Superior temporal gyrus (tissue), 1 donor: ENCODE data around the gene MACROD2.

ENCODE experiments used
- DNase-seq: peaks from one replicate; pipeline ENCODE4 v3.0.0-alpha.2; 2016; ENCODE audit errors: extremely low spot score

MACROD2 gene

GRCh38 chr20:14582855-14583254 is 587.5 kb downstream of the MACROD2 start:
- DNase-seq, result no peak

- DNase-seq, result no peak
These were observed 588.1 kb downstream of the MACROD2 start for GRCh38 chr20:14583413-14583812.

GRCh38 chr20:14589383-14589782 is 594.1 kb downstream of the MACROD2 start:
- no peak for DNase-seq

GRCh38 chr20:14595051-14595450 is 599.7 kb downstream of the MACROD2 start:
- no peak for DNase-seq

- DNase-seq, result no peak
These were observed 601.9 kb downstream of the MACROD2 start for GRCh38 chr20:14597206-14597715.

- no peak for DNase-seq
These were observed 604.3 kb downstream of the MACROD2 start for GRCh38 chr20:14599613-14600012.

- DNase-seq, result no peak
These were observed 605.2 kb downstream of the MACROD2 start for GRCh38 chr20:14600527-14600926.

- no peak for DNase-seq
These were observed 608.8 kb downstream of the MACROD2 start for GRCh38 chr20:14604143-14604542.

GRCh38 chr20:14609328-14610221 is 614.3 kb downstream of the MACROD2 start:
- no peak for DNase-seq

- DNase-seq, result no peak
These were observed 616.2 kb downstream of the MACROD2 start for GRCh38 chr20:14611479-14611878.

GRCh38 chr20:14612391-14612790 is 617.1 kb downstream of the MACROD2 start:
- no peak for DNase-seq

- no peak for DNase-seq
These were observed 620.7 kb downstream of the MACROD2 start for GRCh38 chr20:14616003-14616402.

- no peak for DNase-seq
These were observed 621.8 kb downstream of the MACROD2 start for GRCh38 chr20:14617123-14617522.

GRCh38 chr20:14619411-14619810 is 624.1 kb downstream of the MACROD2 start:
- no peak for DNase-seq

- DNase-seq, result no peak
These were observed 627.5 kb downstream of the MACROD2 start for GRCh38 chr20:14622796-14623195.

GRCh38 chr20:14631011-14631410 is 635.7 kb downstream of the MACROD2 start:
- no peak for DNase-seq

- no peak for DNase-seq
These were observed 637.6 kb downstream of the MACROD2 start for GRCh38 chr20:14632906-14633305.

GRCh38 chr20:14633507-14633906 is 638.2 kb downstream of the MACROD2 start:
- DNase-seq, result no peak

GRCh38 chr20:14634665-14635064 is 639.3 kb downstream of the MACROD2 start:
- DNase-seq, result no peak

GRCh38 chr20:14637441-14637840 is 642.1 kb downstream of the MACROD2 start:
- no peak for DNase-seq

GRCh38 chr20:14643146-14643545 is 647.8 kb downstream of the MACROD2 start:
- no peak for DNase-seq

- no peak for DNase-seq
These were observed 648.2 kb downstream of the MACROD2 start for GRCh38 chr20:14643556-14643955.

GRCh38 chr20:14644306-14645097 is 649.2 kb downstream of the MACROD2 start:
- DNase-seq, result no peak
